Endothelial cell of umbilical vein (primary cell): Measurements from ENCODE around the gene P2RY8. TPM values are rescaled to one million over a fixed set of nuclear protein-coding genes. Genes with fewer than 3 reads are reported as not detected.

Experiments
- Bru-seq: library from RNA; stranded (reverse); fragments of 400-500 nt; gene quantifications from one replicate; lab custom pipeline; 2021; lab: Mats Ljungman, UMichigan
- BruChase-seq, 2 experiments: library from RNA; stranded (reverse); fragments of 400-500 nt; gene quantifications; one replicate each; lab custom pipeline; 2021; lab: Mats Ljungman, UMichigan
- BruUV-seq: library from RNA; stranded (reverse); fragments of 400-500 nt; replicated peaks from 2 replicates; lab custom pipeline; 2021; lab: Mats Ljungman, UMichigan
- CTCF ChIA-PET: fragments of 300-600, 350-600 bp; sonication (Branson Sonifier 250); formaldehyde crosslinking; loops from one replicate; lab custom pipeline; 2021; ENCODE audit warnings: antibody characterized with exemption, inconsistent platforms; lab: Charles Lee
- POLR2A ChIA-PET: fragments of 300-600, 350-600 bp; sonication (Branson Sonifier 250); formaldehyde crosslinking; loops from one replicate; lab custom pipeline; 2021; ENCODE audit warnings: antibody characterized with exemption, inconsistent platforms; lab: Charles Lee
- DNase-seq: peaks from one replicate; pipeline ENCODE4 v3.0.0-alpha.2; 2011; ENCODE audit warnings: low read depth, low spot score
- FAIRE-seq: peaks from 2 replicates; lab custom pipeline; 2011; peaks lifted over from hg19 to GRCh38; lab: Jason Lieb, UNC
- H2AFZ ChIP-seq: 2 replicates; pipeline ENCODE4 v1.6.0; 2012; ENCODE audit warnings: low read depth, low read length, control low read depth, inconsistent platforms
- H3K27ac ChIP-seq: 2 replicates; pipeline ENCODE4 v1.5.1; 2011; ENCODE audit warnings: low read depth, mild to moderate bottlenecking, control low read depth, low read length, moderate library complexity; ENCODE audit not compliant: insufficient read depth
- H3K27me3 ChIP-seq, 2 experiments: 2 replicates each; pipeline versions ENCODE4 v1.6.0 to v1.6.1; 2011; ENCODE audit warnings: low read length in 2 of 2, mixed read lengths in 1 of 2; ENCODE audit not compliant: control insufficient read depth in 2 of 2, insufficient read depth in 2 of 2
- H3K36me3 ChIP-seq, 2 experiments: 2 replicates in 1 of 2; 3 replicates in 1 of 2; pipeline ENCODE4 v1.5.1; 2011; ENCODE audit warnings: low read length in 2 of 2, mild to moderate bottlenecking in 1 of 2, moderate library complexity in 1 of 2; ENCODE audit not compliant: control insufficient read depth in 2 of 2, insufficient read depth in 2 of 2; ENCODE audit errors: extremely low read depth in 1 of 2
- H3K4me1 ChIP-seq: 3 replicates; pipeline ENCODE4 v1.5.1; 2011; ENCODE audit warnings: mild to moderate bottlenecking, low read length; ENCODE audit not compliant: control insufficient read depth, insufficient read depth; ENCODE audit errors: extremely low read depth
- H3K4me2 ChIP-seq: 2 replicates; pipeline ENCODE4 v1.6.1; 2011; ENCODE audit warnings: low read length, control low read depth, mixed read lengths; ENCODE audit not compliant: insufficient read depth
- H3K4me3 ChIP-seq, 3 experiments: fragments of 200-600 bp in 1 of 3; sonication (generic), shearing (Covaris generic) in 1 of 3; replicated peaks in 1 of 3; 2 replicates each; pipeline ENCODE4 v1.5.1; 2011 to 2016; ENCODE audit warnings: control low read depth in 3 of 3, low read length in 3 of 3, mild to moderate bottlenecking in 2 of 3, inconsistent platforms in 1 of 3, low read depth in 1 of 3, moderate library complexity in 1 of 3; ENCODE audit not compliant: insufficient read depth in 1 of 3
- H3K79me2 ChIP-seq: 2 replicates; pipeline ENCODE4 v1.6.0; 2012; ENCODE audit warnings: low read length, inconsistent platforms; ENCODE audit not compliant: control insufficient read depth, insufficient read depth
- H3K9ac ChIP-seq: replicated peaks from 2 replicates; pipeline ENCODE3; 2011; ENCODE audit warnings: low read length, control low read depth; ENCODE audit not compliant: insufficient read depth; ENCODE audit errors: extremely low read depth
- H3K9me1 ChIP-seq: replicated peaks from 3 replicates; pipeline ENCODE4 v1.6.0; 2011; ENCODE audit warnings: mild to moderate bottlenecking, low read length; ENCODE audit not compliant: control insufficient read depth, insufficient read depth; ENCODE audit errors: extremely low read depth
- H3K9me3 ChIP-seq: replicated peaks from 2 replicates; pipeline ENCODE4 v1.5.1; 2012; ENCODE audit warnings: low read length, inconsistent platforms; ENCODE audit not compliant: control insufficient read depth, insufficient read depth
- H4K20me1 ChIP-seq: replicated peaks from 2 replicates; pipeline ENCODE3; 2011; ENCODE audit warnings: mild to moderate bottlenecking, low read length; ENCODE audit not compliant: control insufficient read depth, insufficient read depth; ENCODE audit errors: extremely low read depth
- EZH2 ChIP-seq: IDR thresholded peaks from 2 replicates; pipeline ENCODE4 v1.6.1; 2012; ENCODE audit warnings: borderline replicate concordance, low read depth, mild to moderate bottlenecking, moderate library complexity, low read length, inconsistent platforms; ENCODE audit not compliant: severe bottlenecking
- FOS ChIP-seq: IDR thresholded peaks from 2 replicates; pipeline ENCODE4 v1.6.1; 2011; ENCODE audit warnings: mild to moderate bottlenecking, low read length, moderate library complexity, borderline replicate concordance; ENCODE audit not compliant: insufficient read depth
- GATA2 ChIP-seq: IDR thresholded peaks from 2 replicates; pipeline ENCODE4 v1.7.0; 2011; ENCODE audit warnings: low read depth, mild to moderate bottlenecking, moderate library complexity, mixed read lengths, low read length; ENCODE audit not compliant: insufficient read length, insufficient read depth
- JUN ChIP-seq: IDR thresholded peaks from 2 replicates; pipeline ENCODE4 v1.6.1; 2011; ENCODE audit warnings: borderline replicate concordance, low read depth; ENCODE audit not compliant: insufficient read length, insufficient read depth
- MYC ChIP-seq: IDR thresholded peaks from one replicate; pipeline ENCODE4 v1.6.1; 2011; ENCODE audit warnings: mild to moderate bottlenecking, low read depth, low read length
- POLR2A ChIP-seq: IDR thresholded peaks from 2 replicates; pipeline ENCODE4 v1.6.1; 2012; ENCODE audit warnings: low read depth, mild to moderate bottlenecking, control low read depth, low read length
- POLR2AphosphoS5 ChIP-seq: IDR thresholded peaks from 2 replicates; pipeline ENCODE4 v1.6.1; 2012; ENCODE audit warnings: low read depth, mild to moderate bottlenecking, control low read depth, low read length, moderate library complexity; ENCODE audit not compliant: insufficient read depth
- dilution Hi-C: fragments of 300-500 bp; cut with MboI; formaldehyde crosslinking; loops from one replicate; pipeline ENCODE4 v1.15.0; 2019; ENCODE audit warnings: low sequenced_read_pairs; ENCODE audit not compliant: extremely low pct_ligation_motif_present
- intact Hi-C: fragments of 100-400 bp; cut with micrococcal nuclease; formaldehyde crosslinking; loops from one replicate; pipeline ENCODE4 v1.10.0; 2022
- long read RNA-seq: library from polyadenylated mRNA; stranded (forward); transcript quantifications from one replicate; pipeline ENCODE4 v2.0.0, GENCODE V29; 2021
- polyA minus RNA-seq, 3 experiments: library from RNA; depleted of rRNA, polyadenylated mRNA; stranded (reverse); fragments of >200 nt; gene quantifications; 1 replicate in 1 of 3; 2 replicates in 2 of 3; pipeline ENCODE4 v1.2.3, GENCODE V29; 2011
- polyA plus RNA-seq, 4 experiments: library from polyadenylated mRNA; depleted of rRNA in 3 of 4; stranded (reverse) in 3 of 4; unstranded in 1 of 4; fragments of >200 nt; gene quantifications; 2 replicates each; pipeline versions ENCODE4 v1.2.1 to v1.2.3, GENCODE V29; 2011 to 2012; ENCODE audit warnings: missing spikeins in 1 of 4
- total RNA-seq: library from RNA; stranded (reverse); gene quantifications from 2 replicates; pipeline ENCODE4 v1.2.3, GENCODE V29; 2021
- TF ChIP-seq, protein P1 (sequence below): IDR thresholded peaks from 2 replicates; pipeline ENCODE4 v1.6.1; 2011; ENCODE audit not compliant: insufficient read depth, insufficient read length
- TF ChIP-seq, protein P2 (sequence below), 2 donors: IDR thresholded peaks; 1 replicate in 1 of 2; 2 replicates in 1 of 2; pipeline ENCODE4 v1.5.1; 2011; ENCODE audit warnings: low read length in 2 of 2, mild to moderate bottlenecking in 2 of 2, moderate library complexity in 2 of 2, control low read depth in 1 of 2, inconsistent platforms in 1 of 2, low read depth in 1 of 2; ENCODE audit not compliant: insufficient read depth in 1 of 2; ENCODE audit errors: extremely low read depth in 1 of 2

P2RY8 gene, protein sequence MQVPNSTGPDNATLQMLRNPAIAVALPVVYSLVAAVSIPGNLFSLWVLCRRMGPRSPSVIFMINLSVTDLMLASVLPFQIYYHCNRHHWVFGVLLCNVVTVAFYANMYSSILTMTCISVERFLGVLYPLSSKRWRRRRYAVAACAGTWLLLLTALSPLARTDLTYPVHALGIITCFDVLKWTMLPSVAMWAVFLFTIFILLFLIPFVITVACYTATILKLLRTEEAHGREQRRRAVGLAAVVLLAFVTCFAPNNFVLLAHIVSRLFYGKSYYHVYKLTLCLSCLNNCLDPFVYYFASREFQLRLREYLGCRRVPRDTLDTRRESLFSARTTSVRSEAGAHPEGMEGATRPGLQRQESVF
- total RNA-seq (not detected in 2 replicates), polyA plus RNA-seq (not detected in 2 replicates), polyA minus RNA-seq (not detected in 2 replicates), Bru-seq, nascent RNA (not detected), BruChase-seq, experiment 1, labeled RNA remaining after a 6-hour chase (not detected), BruChase-seq, experiment 2, labeled RNA remaining after a 2-hour chase (not detected)
- polyA plus RNA-seq (2011; cell fraction: cytosol; rRNA removed) = not detected in 2 replicates
- not detected in 2 replicates for polyA plus RNA-seq (2011; cell fraction: nucleus; rRNA removed)
- not detected in 2 replicates for polyA plus RNA-seq (2012)
- polyA minus RNA-seq (2011; cell fraction: cytosol; rRNA and poly(A)+ RNA removed) = not detected
- polyA minus RNA-seq (2011; cell fraction: nucleus; rRNA and poly(A)+ RNA removed) = not detected in 2 replicates
- long read RNA-seq = 0 reads

DNA sequence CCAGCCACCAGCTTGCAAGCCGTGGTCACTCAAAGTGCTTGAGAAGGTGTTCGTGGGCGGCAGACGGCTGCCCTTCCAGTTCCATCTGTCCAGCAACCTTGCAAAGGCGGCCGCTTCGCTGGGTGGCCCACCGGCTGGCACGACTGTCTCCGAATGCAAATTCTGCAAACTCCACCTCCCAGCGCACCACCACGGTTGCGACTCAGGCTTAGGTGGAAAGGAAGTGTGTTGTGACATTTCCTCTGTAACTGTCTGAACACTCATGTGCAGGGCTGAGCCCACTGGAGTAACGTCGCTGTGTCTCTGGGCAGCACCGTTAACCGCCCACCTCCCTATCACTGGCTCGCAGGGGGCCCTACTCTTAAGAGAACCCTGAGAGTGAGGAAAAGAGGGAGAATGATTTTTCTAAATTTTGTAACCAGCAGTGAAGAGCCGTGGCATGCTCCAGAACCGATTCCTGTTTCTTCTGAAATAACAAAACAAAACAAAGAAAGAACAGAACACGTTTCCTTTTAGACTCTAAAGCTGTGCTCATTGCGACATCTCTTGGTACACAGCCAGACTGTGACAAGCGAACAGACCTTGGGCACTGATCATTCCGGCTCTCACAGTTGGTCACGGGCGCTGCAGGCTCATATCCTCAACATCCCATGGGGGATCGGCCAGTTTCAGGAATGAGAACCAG, at the start of gene P2RY8:
Gene P2RY8 (minus strand): TSS at position 155 of the 685 bp plus-strand sequence. CDS start 70,627 bp downstream, outside the sequence.
- Histone ChIP-seq H3K9me1 (no peaks in the 10 kb centered on the region), H3K36me3 (no peaks in the 10 kb centered on the region), H3K9me3 (no peaks in the 10 kb centered on the region), H3K4me3 (no peak within 1 kb of the TSS), H3K79me2 (no peaks in the 10 kb centered on the region), H3K4me1 (no peaks in the 10 kb centered on the region), H3K9ac (no peak within 1 kb of the TSS), H2AFZ (no peak within 1 kb of the TSS), H4K20me1 (no peaks in the 10 kb centered on the region), H3K27me3 (no peaks in the 10 kb centered on the region), H3K4me2 (no peak within 1 kb of the TSS), H3K27ac (no peak within 1 kb of the TSS)
- BruUV-seq = no TSS peak
- DNase-seq = no peak
- ChIA-PET POLR2A (no interaction called here), CTCF (no interaction called here)
- TF ChIP-seq POLR2AphosphoS5 = no peak
- TF ChIP-seq JUN = no peak
- no peak for TF ChIP-seq GATA2
- TF ChIP-seq, protein P1, sequence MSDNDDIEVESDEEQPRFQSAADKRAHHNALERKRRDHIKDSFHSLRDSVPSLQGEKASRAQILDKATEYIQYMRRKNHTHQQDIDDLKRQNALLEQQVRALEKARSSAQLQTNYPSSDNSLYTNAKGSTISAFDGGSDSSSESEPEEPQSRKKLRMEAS = no peak
- TF ChIP-seq EZH2 = no peak
- no peak for TF ChIP-seq FOS
- no peak for TF ChIP-seq POLR2A
- TF ChIP-seq MYC = no peak
- TF ChIP-seq, protein P2, sequence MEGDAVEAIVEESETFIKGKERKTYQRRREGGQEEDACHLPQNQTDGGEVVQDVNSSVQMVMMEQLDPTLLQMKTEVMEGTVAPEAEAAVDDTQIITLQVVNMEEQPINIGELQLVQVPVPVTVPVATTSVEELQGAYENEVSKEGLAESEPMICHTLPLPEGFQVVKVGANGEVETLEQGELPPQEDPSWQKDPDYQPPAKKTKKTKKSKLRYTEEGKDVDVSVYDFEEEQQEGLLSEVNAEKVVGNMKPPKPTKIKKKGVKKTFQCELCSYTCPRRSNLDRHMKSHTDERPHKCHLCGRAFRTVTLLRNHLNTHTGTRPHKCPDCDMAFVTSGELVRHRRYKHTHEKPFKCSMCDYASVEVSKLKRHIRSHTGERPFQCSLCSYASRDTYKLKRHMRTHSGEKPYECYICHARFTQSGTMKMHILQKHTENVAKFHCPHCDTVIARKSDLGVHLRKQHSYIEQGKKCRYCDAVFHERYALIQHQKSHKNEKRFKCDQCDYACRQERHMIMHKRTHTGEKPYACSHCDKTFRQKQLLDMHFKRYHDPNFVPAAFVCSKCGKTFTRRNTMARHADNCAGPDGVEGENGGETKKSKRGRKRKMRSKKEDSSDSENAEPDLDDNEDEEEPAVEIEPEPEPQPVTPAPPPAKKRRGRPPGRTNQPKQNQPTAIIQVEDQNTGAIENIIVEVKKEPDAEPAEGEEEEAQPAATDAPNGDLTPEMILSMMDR (IDR thresholded peaks at IDR 0.05; ENCODE audit: extremely low read depth in 1 of 2, insufficient read depth in 1 of 2, low read depth in 1 of 2, low read length in 2 of 2) = no peak
- no peak for FAIRE-seq
- intact Hi-C loops (no loop called here), dilution Hi-C loops (no loop called here)
